Measurements from ENCODE around the gene ABL2. TPM values are rescaled to one million over a fixed set of nuclear protein-coding genes. Genes with fewer than 3 reads are reported as not detected.
A peak's percentile ranks its signal among the peaks of the same experiment; 100 is the strongest.

The ABL2 gene
- total and polyA plus RNA-seq, 2 donors (not counting 3 experiments of a cell fraction or from before 2014, with no cell fraction given) = 41.8 to 158 TPM

GRCh38 chr1:179164494-179164893 lies 65.0 kb downstream of the ABL2 start:
- peak; percentile 59 for FAIRE-seq
- peak; percentile 52 for DNase-seq (ENCODE audit: low read depth, low spot score)

GRCh38 chr1:179156708-179157107 lies 72.8 kb downstream of the ABL2 start:
- intact Hi-C loops (cut with micrococcal nuclease) (no loop called here), dilution Hi-C loops (cut with MboI; ENCODE audit: extremely low pct_ligation_motif_present, low sequenced_read_pairs) (no loop called here)
- FAIRE-seq (no peak), DNase-seq (ENCODE audit: low read depth, low spot score) (no peak)
- TF ChIP-seq EZH2 (IDR thresholded peaks at IDR 0.05; ENCODE audit: borderline replicate concordance, low read depth, low read length, severe bottlenecking) (no peak), MAX (IDR thresholded peaks at IDR 0.05; ENCODE audit: insufficient read depth, insufficient read length) (no peak), GATA2 (IDR thresholded peaks at IDR 0.05; ENCODE audit: insufficient read depth, insufficient read length, low read depth, low read length) (no peak), MYC (IDR thresholded peaks at IDR 0.05; ENCODE audit: low read depth, low read length) (no peak), POLR2A (IDR thresholded peaks at IDR 0.05; ENCODE audit: low read depth, low read length) (no peak), CTCF (IDR thresholded peaks at IDR 0.05; ENCODE audit: extremely low read depth in 1 of 2, insufficient read depth in 1 of 2, low read depth in 1 of 2, low read length in 2 of 2) (no peak), JUN (IDR thresholded peaks at IDR 0.05; ENCODE audit: borderline replicate concordance, insufficient read depth, insufficient read length, low read depth) (no peak), POLR2AphosphoS5 (IDR thresholded peaks at IDR 0.05; ENCODE audit: insufficient read depth, low read depth, low read length) (no peak), FOS (IDR thresholded peaks at IDR 0.05; ENCODE audit: borderline replicate concordance, insufficient read depth, low read length) (no peak)
- ChIA-PET CTCF (interaction anchor here (0.6 kb wide), 2 partner anchors 21 to 34 kb away, joined by 3 to 4 read pairs; no protein-coding TSS in a partner anchor), POLR2A (no interaction called here)
- H3K4me1 ChIP-seq (ENCODE audit: control insufficient read depth, extremely low read depth, insufficient read depth, low read length) = no peaks in the 10 kb centered on the region
- no peaks in the 10 kb centered on the region for H3K9me1 ChIP-seq (replicated peaks; ENCODE audit: control insufficient read depth, extremely low read depth, insufficient read depth, low read length)
- H3K9me3 ChIP-seq (replicated peaks; ENCODE audit: control insufficient read depth, insufficient read depth, low read length) = no peaks in the 10 kb centered on the region
- no peaks in the 10 kb centered on the region for H3K36me3 ChIP-seq (ENCODE audit: control insufficient read depth in 2 of 2, extremely low read depth in 1 of 2, insufficient read depth in 2 of 2, low read length in 2 of 2)
- H3K27me3 ChIP-seq (ENCODE audit: control insufficient read depth in 2 of 2, insufficient read depth in 2 of 2, low read length in 2 of 2) = no peaks in the 10 kb centered on the region
- no peak overlapping the region for H3K4me2 ChIP-seq (ENCODE audit: insufficient read depth, low read length)
- H3K27ac ChIP-seq (ENCODE audit: insufficient read depth, low read depth, low read length) = no peak overlapping the region
- peaks cover 46% of the 10 kb centered on the region for H3K79me2 ChIP-seq (ENCODE audit: control insufficient read depth, insufficient read depth, low read length)
- no TSS peak for BruUV-seq (replicated peaks)
- no peak overlapping the region for H2AFZ ChIP-seq (ENCODE audit: low read depth, low read length)
- no peak overlapping the region for H3K4me3 ChIP-seq (replicated peaks in 1 of 3; ENCODE audit: insufficient read depth in 1 of 3, low read depth in 1 of 3, low read length in 3 of 3)
- H4K20me1 ChIP-seq (replicated peaks; ENCODE audit: control insufficient read depth, extremely low read depth, insufficient read depth, low read length) = peaks cover 6% of the 10 kb centered on the region
- no peak overlapping the region for H3K9ac ChIP-seq (replicated peaks; ENCODE audit: extremely low read depth, insufficient read depth, low read length)

More at GRCh38 chr1:179164494-179164893, 65.0 kb downstream of the ABL2 start:
- TF ChIP-seq JUN (IDR thresholded peaks at IDR 0.05; ENCODE audit: borderline replicate concordance, insufficient read depth, insufficient read length, low read depth) (peak; percentile 65), EZH2 (IDR thresholded peaks at IDR 0.05; ENCODE audit: borderline replicate concordance, low read depth, low read length, severe bottlenecking) (no peak)
- ChIA-PET POLR2A (no interaction called here), CTCF (interaction anchor here (1.3 kb wide), 1 partner anchor 18 kb away, joined by 3 read pairs; no protein-coding TSS in a partner anchor)
- no TSS peak for BruUV-seq (replicated peaks)
- Histone ChIP-seq H3K36me3 (ENCODE audit: control insufficient read depth in 2 of 2, extremely low read depth in 1 of 2, insufficient read depth in 2 of 2, low read length in 2 of 2) (no peaks in the 10 kb centered on the region), H3K4me2 (ENCODE audit: insufficient read depth, low read length) (no peak overlapping the region), H3K27ac (ENCODE audit: insufficient read depth, low read depth, low read length) (no peak overlapping the region), H3K27me3 (ENCODE audit: control insufficient read depth in 2 of 2, insufficient read depth in 2 of 2, low read length in 2 of 2) (no peaks in the 10 kb centered on the region), H3K4me3 (replicated peaks in 1 of 3; ENCODE audit: insufficient read depth in 1 of 3, low read depth in 1 of 3, low read length in 3 of 3) (no peak overlapping the region), H2AFZ (ENCODE audit: low read depth, low read length) (no peak overlapping the region), H3K4me1 (ENCODE audit: control insufficient read depth, extremely low read depth, insufficient read depth, low read length) (peaks cover 9% of the 10 kb centered on the region), H4K20me1 (replicated peaks; ENCODE audit: control insufficient read depth, extremely low read depth, insufficient read depth, low read length) (no peaks in the 10 kb centered on the region), H3K9me1 (replicated peaks; ENCODE audit: control insufficient read depth, extremely low read depth, insufficient read depth, low read length) (no peaks in the 10 kb centered on the region), H3K9ac (replicated peaks; ENCODE audit: extremely low read depth, insufficient read depth, low read length) (no peak overlapping the region), H3K79me2 (ENCODE audit: control insufficient read depth, insufficient read depth, low read length) (peaks cover 48% of the 10 kb centered on the region), H3K9me3 (replicated peaks; ENCODE audit: control insufficient read depth, insufficient read depth, low read length) (no peaks in the 10 kb centered on the region)
- intact Hi-C loops (cut with micrococcal nuclease) (loop anchor here (2.0 kb wide), 1 partner anchor 22 kb away; no protein-coding TSS in a partner anchor), dilution Hi-C loops (cut with MboI; ENCODE audit: extremely low pct_ligation_motif_present, low sequenced_read_pairs) (no loop called here)

Data from endothelial cell of umbilical vein (primary cell).